DND-41 (cell line): Measurements from ENCODE around the gene BOD1L2.

ENCODE experiments used
- CTCF ChIP-seq: IDR thresholded peaks from 2 replicates; pipeline ENCODE4 v1.5.1; 2012; ENCODE audit warnings: borderline replicate concordance, low read length, moderate library complexity, mild to moderate bottlenecking; ENCODE audit not compliant: poor library complexity, severe bottlenecking; ENCODE audit errors: extremely low read depth
- EZH2 ChIP-seq: IDR thresholded peaks from 3 replicates; pipeline ENCODE4 v1.6.1; 2012; ENCODE audit warnings: borderline replicate concordance, low read depth, mild to moderate bottlenecking, moderate library complexity, low read length, inconsistent platforms; ENCODE audit not compliant: severe bottlenecking

DNA sequence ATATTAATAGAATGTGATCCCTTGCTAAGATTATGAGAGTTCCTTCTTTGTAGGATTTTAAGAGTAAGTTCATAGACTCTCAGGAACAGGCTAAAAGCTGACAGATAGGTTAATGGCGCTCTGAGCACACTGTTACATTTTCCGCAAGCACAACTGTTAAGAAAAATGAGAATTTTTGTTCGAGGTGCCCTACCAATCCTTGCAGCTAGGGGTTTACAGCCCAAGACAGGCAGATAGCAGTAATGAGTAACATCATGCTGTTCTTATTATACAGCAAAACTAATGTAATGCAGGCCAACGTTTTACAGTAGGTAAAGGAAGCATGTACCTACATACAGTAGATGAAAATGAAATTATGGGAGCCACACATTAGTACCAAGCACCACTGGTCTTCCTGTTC lies 11.2 kb upstream of the BOD1L2 start:
- peak; percentile 22 for TF ChIP-seq CTCF
- TF ChIP-seq EZH2, result no peak
